Brain microvascular endothelial cell (primary cell): Measurements from ENCODE around the gene KCTD11.

Experiments used
- DNase-seq: peaks from one replicate; pipeline ENCODE4 v3.0.0-alpha.2; 2020
- H3K27ac ChIP-seq: fragments of 250-450 bp; sonication (Bioruptor Pico); 2 replicates; pipeline ENCODE4 v1.5.1; 2020; ENCODE audit warnings: mild to moderate bottlenecking, moderate library complexity
- H3K27me3 ChIP-seq: fragments of 250-450 bp; sonication (Bioruptor Pico); replicated peaks from 2 replicates; pipeline ENCODE4 v1.5.1; 2020; ENCODE audit warnings: mild to moderate bottlenecking
- H3K36me3 ChIP-seq: fragments of 250-450 bp; sonication (Bioruptor Pico); replicated peaks from 2 replicates; pipeline ENCODE4 v1.5.1; 2020; ENCODE audit warnings: mild to moderate bottlenecking
- H3K4me3 ChIP-seq: 2 replicates; pipeline ENCODE4 v1.5.1; 2011; ENCODE audit warnings: low read depth, mild to moderate bottlenecking, control low read depth, low read length, moderate library complexity
- CTCF ChIP-seq: IDR thresholded peaks from 2 replicates; pipeline ENCODE4 v1.5.1; 2011; ENCODE audit warnings: low read depth, mild to moderate bottlenecking, moderate library complexity, low read length, control low read depth, inconsistent platforms; ENCODE audit errors: missing control alignments
- in situ Hi-C: cut with HindIII; loops from 2 replicates; pipeline ENCODE4 v1.10.0; 2017; ENCODE audit warnings: low sequenced_read_pairs, low pct_ligation_motif_present

KCTD11 gene

DNA sequence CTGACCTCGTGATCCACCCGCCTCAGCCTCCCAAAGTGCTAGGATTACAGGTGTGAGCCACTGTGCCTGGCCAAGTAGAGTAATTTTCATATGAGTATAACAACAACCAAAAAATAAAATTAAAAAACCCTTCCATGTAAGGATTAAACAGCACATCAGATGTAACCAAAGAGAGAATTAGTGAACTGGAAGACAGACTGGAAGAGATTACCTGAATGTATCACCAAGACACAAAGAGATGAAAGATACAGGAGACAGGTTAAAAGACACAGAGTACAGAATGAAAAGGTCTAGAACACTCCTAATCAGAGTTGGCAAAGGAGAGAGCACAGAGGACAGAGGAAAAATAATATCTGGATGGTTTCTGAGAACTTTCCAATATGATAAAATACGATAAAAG is 27.2 kb downstream of the KCTD11 start:
- in situ Hi-C loops, result no loop called here
- no peak for DNase-seq
- no peak for TF ChIP-seq CTCF
- Histone ChIP-seq H3K27ac (no peak overlapping the region), H3K36me3 (no peaks in the 10 kb centered on the region), H3K27me3 (peaks cover 20% of the 10 kb centered on the region), H3K4me3 (no peak overlapping the region)

- H3K27me3 ChIP-seq, result peaks cover 20% of the 10 kb centered on the region
- H3K27ac ChIP-seq, result no peak overlapping the region
- H3K36me3 ChIP-seq, result no peaks in the 10 kb centered on the region
- in situ Hi-C loops, result no loop called here
- DNase-seq, result no peak
- TF ChIP-seq CTCF, result no peak
- no peak overlapping the region for H3K4me3 ChIP-seq
These were observed 28.4 kb downstream of the KCTD11 start for GRCh38 chr17:7380321-7380720.

DNA sequence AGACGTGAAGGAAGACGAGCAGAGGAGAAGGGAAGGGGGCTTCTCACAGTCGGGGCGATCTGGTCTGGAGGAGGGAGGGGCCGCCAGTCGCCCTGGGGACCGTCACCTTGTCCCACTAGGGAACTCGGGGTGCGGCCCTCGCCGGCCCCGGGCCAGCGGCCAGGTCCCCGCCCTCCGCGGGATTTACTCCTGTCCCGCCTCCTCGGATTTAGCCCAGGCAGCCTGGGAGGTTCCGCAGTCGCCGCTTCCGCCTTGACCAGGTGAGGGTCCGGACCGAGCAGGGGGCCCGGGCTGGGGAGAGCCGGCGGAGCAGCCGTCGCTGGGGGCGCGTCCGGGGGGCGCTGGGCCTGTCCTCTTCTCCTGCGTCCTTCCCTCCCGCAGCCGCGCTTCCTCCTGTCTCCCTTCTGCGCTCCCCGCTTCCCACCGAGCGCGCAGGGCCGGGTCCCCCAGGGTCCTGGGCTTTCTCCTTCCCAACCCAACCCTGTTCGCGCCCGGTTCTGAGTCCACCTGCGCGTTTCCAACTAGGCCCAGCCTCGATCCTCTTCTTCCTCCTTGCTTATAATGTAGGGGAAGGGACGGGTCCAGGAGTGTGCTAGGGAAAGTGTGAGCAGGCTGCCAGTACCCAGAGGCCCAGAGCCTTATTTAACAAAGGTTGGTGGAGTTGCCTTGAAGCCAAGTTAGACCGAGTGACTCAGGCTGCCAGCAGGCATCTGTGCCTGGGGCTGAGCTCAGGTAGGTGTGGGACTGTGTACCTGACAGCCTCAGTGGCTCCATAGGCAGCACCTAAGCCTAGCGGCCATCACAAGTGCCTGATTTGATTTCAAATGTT is 29.1 kb downstream of the KCTD11 start, which contains the start of gene TNK1:
TSS of gene TNK1 (plus strand) at position 235 of the 829 bp plus-strand sequence. CDS start 1,838 bp downstream, outside the sequence.
- no peak within 1 kb of the TSS for H3K27ac ChIP-seq
- in situ Hi-C loops, result no loop called here
- peaks cover 20% of the 10 kb centered on the region for H3K27me3 ChIP-seq
- TF ChIP-seq CTCF, result no peak
- no peak for DNase-seq
- H3K4me3 ChIP-seq, result no peak within 1 kb of the TSS
- H3K36me3 ChIP-seq, result no peaks in the 10 kb centered on the region

GRCh38 chr17:7382901-7383300 is 30.9 kb downstream of the KCTD11 start:
- DNase-seq, result no peak
- in situ Hi-C loops, result no loop called here
- no peak overlapping the region for H3K27ac ChIP-seq
- peaks cover 20% of the 10 kb centered on the region for H3K27me3 ChIP-seq
- no peak for TF ChIP-seq CTCF
- H3K4me3 ChIP-seq, result no peak overlapping the region
- no peaks in the 10 kb centered on the region for H3K36me3 ChIP-seq

GRCh38 chr17:7383371-7383741 is 31.4 kb downstream of the KCTD11 start:
- H3K4me3 ChIP-seq, result no peak overlapping the region
- peaks cover 20% of the 10 kb centered on the region for H3K27me3 ChIP-seq
- no peak for TF ChIP-seq CTCF
- DNase-seq, result no peak
- H3K27ac ChIP-seq, result no peak overlapping the region
- in situ Hi-C loops, result no loop called here
- H3K36me3 ChIP-seq, result no peaks in the 10 kb centered on the region
